Progenitor cell of endocrine pancreas (in vitro differentiated cells): ENCODE data around the gene C1orf56. TPM values are rescaled to one million over a fixed set of nuclear protein-coding genes. Genes with fewer than 3 reads are reported as not detected.
A peak's percentile ranks its signal among the peaks of the same experiment; 100 is the strongest.

Experiments used
- DNase-seq: peaks from one replicate; pipeline ENCODE4 v3.0.0; 2021; ENCODE audit warnings: low spot score; ENCODE audit not compliant: unreplicated experiment
- H3K27ac Mint-ChIP-seq: 2 replicates; pipeline ENCODE4 v1.8.0; 2021; ENCODE audit warnings: mild to moderate bottlenecking, moderate library complexity, mixed read lengths
- H3K27me3 Mint-ChIP-seq: 2 replicates; pipeline ENCODE4 v1.8.0; 2021; ENCODE audit warnings: mixed read lengths
- H3K36me3 Mint-ChIP-seq: 2 replicates; pipeline ENCODE4 v1.8.0; 2022; ENCODE audit warnings: mixed read lengths; ENCODE audit not compliant: insufficient read depth
- H3K4me1 Mint-ChIP-seq: 2 replicates; pipeline ENCODE4 v1.8.0; 2021; ENCODE audit warnings: low read depth, mixed read lengths
- H3K4me3 Mint-ChIP-seq: 2 replicates; pipeline ENCODE4 v1.8.0; 2021; ENCODE audit warnings: low read depth, mild to moderate bottlenecking, moderate library complexity, mixed read lengths
- H3K9me3 Mint-ChIP-seq: 2 replicates; pipeline ENCODE4 v1.8.0; 2021; ENCODE audit warnings: low read depth, mixed read lengths
- CTCF ChIP-seq: fragments of 200-600 bp; sonication (generic); IDR thresholded peaks from one replicate; pipeline ENCODE4 v1.5.0; 2021; ENCODE audit warnings: antibody characterized with exemption, mild to moderate bottlenecking; ENCODE audit not compliant: unreplicated experiment
- total RNA-seq: library from RNA; stranded (reverse); gene quantifications from 2 replicates; pipeline ENCODE4 v1.2.1, GENCODE V29; 2021

C1orf56 gene
- total RNA-seq, 1 donor from 2014 or later = 7.0 TPM

- peaks cover 2% of the 10 kb centered on the region for H3K4me1 Mint-ChIP-seq
- no peak overlapping the region for H3K27ac Mint-ChIP-seq
- DNase-seq = no peak
- H3K9me3 Mint-ChIP-seq = no peaks in the 10 kb centered on the region
- H3K27me3 Mint-ChIP-seq = no peaks in the 10 kb centered on the region
- peaks cover 17% of the 10 kb centered on the region for H3K36me3 Mint-ChIP-seq
- no peak for TF ChIP-seq CTCF
- H3K4me3 Mint-ChIP-seq = no peak overlapping the region
Observed at GRCh38 chr1:151037032-151037431, 10.5 kb upstream of the C1orf56 start.

GRCh38 chr1:151039521-151039920, 8.0 kb upstream of the C1orf56 start:
- Mint-ChIP-seq H3K4me3 (no peak overlapping the region), H3K27me3 (no peaks in the 10 kb centered on the region), H3K9me3 (no peaks in the 10 kb centered on the region), H3K36me3 (peaks cover 12% of the 10 kb centered on the region), H3K27ac (peak overlapping the region; percentile 2), H3K4me1 (peaks cover 2% of the 10 kb centered on the region)
- TF ChIP-seq CTCF = no peak
- DNase-seq = no peak

- Mint-ChIP-seq H3K4me1 (peaks cover 4% of the 10 kb centered on the region), H3K27ac (no peak overlapping the region), H3K36me3 (peaks cover 4% of the 10 kb centered on the region), H3K4me3 (no peak overlapping the region), H3K27me3 (no peaks in the 10 kb centered on the region), H3K9me3 (no peaks in the 10 kb centered on the region)
- no peak for DNase-seq
- TF ChIP-seq CTCF = no peak
Observed at GRCh38 chr1:151043163-151043562, 4.4 kb upstream of the C1orf56 start.

GRCh38 chr1:151047925-151048644, 534 bp downstream of the C1orf56 start:
- peak; percentile 69 for TF ChIP-seq CTCF
- no peaks in the 10 kb centered on the region for H3K9me3 Mint-ChIP-seq
- H3K27ac Mint-ChIP-seq = peak overlapping the region; percentile 94
- H3K27me3 Mint-ChIP-seq = no peaks in the 10 kb centered on the region
- peaks cover 5% of the 10 kb centered on the region for H3K4me1 Mint-ChIP-seq
- DNase-seq = peak; percentile 47
- H3K36me3 Mint-ChIP-seq = peaks cover 4% of the 10 kb centered on the region
- H3K4me3 Mint-ChIP-seq = peak overlapping the region; percentile 87

GRCh38 chr1:151048645-151049032, 1.1 kb downstream of the C1orf56 start:
- Mint-ChIP-seq H3K36me3 (peaks cover 4% of the 10 kb centered on the region), H3K27ac (peak overlapping the region; percentile 94), H3K27me3 (no peaks in the 10 kb centered on the region), H3K4me3 (peak overlapping the region; percentile 87), H3K9me3 (no peaks in the 10 kb centered on the region), H3K4me1 (peaks cover 5% of the 10 kb centered on the region)
- DNase-seq = no peak
- TF ChIP-seq CTCF = no peak
